D721Med (cell line): ENCODE data around the gene TRMO.

Experiments used
- DNase-seq: peaks from one replicate; pipeline ENCODE4 v3.0.0; 2011; ENCODE audit warnings: low spot score; ENCODE audit not compliant: insufficient read length
- FAIRE-seq: peaks from 2 replicates; lab custom pipeline; 2011; peaks lifted over from hg19 to GRCh38; lab: Jason Lieb, UNC
- CTCF ChIP-seq: IDR thresholded peaks from 2 replicates; pipeline ENCODE4 v1.5.1; 2012; ENCODE audit warnings: mild to moderate bottlenecking, control low read depth; ENCODE audit not compliant: insufficient read depth; ENCODE audit errors: missing control alignments

Gene TRMO

GRCh38 chr9:97921959-97922724 is at the start of gene TRMO:
TSS of gene TRMO (minus strand) at chr9:97922500. CDS start at chr9:97922493, 7 bp downstream.
- peak; percentile 61 for TF ChIP-seq CTCF
- no peak for FAIRE-seq
- peak; percentile 43 for DNase-seq

- TF ChIP-seq CTCF = no peak
- no peak for FAIRE-seq
Observed at GRCh38 chr9:97970165-97970564, 47.9 kb upstream of the TRMO start.

GRCh38 chr9:97969014-97969413 is 46.7 kb upstream of the TRMO start:
- TF ChIP-seq CTCF = no peak
- DNase-seq (no peak), FAIRE-seq (no peak)

More at GRCh38 chr9:97970165-97970564, 47.9 kb upstream of the TRMO start:
- DNase-seq = no peak

GRCh38 chr9:97966493-97966892 is 44.2 kb upstream of the TRMO start:
- TF ChIP-seq CTCF = no peak
- DNase-seq (no peak), FAIRE-seq (no peak)

- TF ChIP-seq CTCF = no peak
- no peak for DNase-seq
- no peak for FAIRE-seq
Observed at GRCh38 chr9:97964901-97965300, 42.6 kb upstream of the TRMO start.

- no peak for TF ChIP-seq CTCF
- FAIRE-seq (no peak), DNase-seq (no peak)
Observed at GRCh38 chr9:97963232-97963631, 40.9 kb upstream of the TRMO start.

GRCh38 chr9:97962575-97962974 is 40.3 kb upstream of the TRMO start:
- no peak for TF ChIP-seq CTCF
- DNase-seq (no peak), FAIRE-seq (no peak)
